ENCODE results near the gene MANSC4. TPM values are rescaled to one million over a fixed set of nuclear protein-coding genes. Genes with fewer than 3 reads are reported as not detected.

MANSC4 gene
- total RNA-seq, 3 donors from 2014 or later = not detected

GRCh38 chr12:27822076-27822712 is 42.2 kb upstream of the MANSC4 start:
- Histone ChIP-seq H3K36me3 (ENCODE audit: low read depth) (no peaks in the 10 kb centered on the region), H3K4me1 (ENCODE audit: low read depth) (peaks cover 16% of the 10 kb centered on the region), H3K9me3 (no peaks in the 10 kb centered on the region), H3K4me3 (no peak overlapping the region)
- TF ChIP-seq CTCF (IDR thresholded peaks at IDR 0.05) = no peak
- ATAC-seq (peak; percentile 33), DNase-seq (no peak)
- intact Hi-C loops (cut with DNase I, micrococcal nuclease) = loop anchor here in 1 of 2 donors (5.0 kb wide), 1 partner anchor 85 kb away; no protein-coding TSS in a partner anchor

GRCh38 chr12:27821259-27821973 is 41.4 kb upstream of the MANSC4 start:
- no peaks in the 10 kb centered on the region for H3K36me3 ChIP-seq (ENCODE audit: low read depth)
- H3K4me1 ChIP-seq (ENCODE audit: low read depth) = peaks cover 16% of the 10 kb centered on the region
- DNase-seq (peak in 2 of 3 donors; percentile 27 to 81), ATAC-seq (peak; percentile 75)
- peak; percentile 57 for TF ChIP-seq CTCF (IDR thresholded peaks at IDR 0.05)
- H3K9me3 ChIP-seq = no peaks in the 10 kb centered on the region
- intact Hi-C loops (cut with DNase I, micrococcal nuclease) = loop anchor here in 1 of 2 donors (5.0 kb wide), 1 partner anchor 84 kb away; no protein-coding TSS in a partner anchor
- H3K4me3 ChIP-seq = no peak overlapping the region

- Histone ChIP-seq H3K4me3 (no peak overlapping the region), H3K4me1 (ENCODE audit: low read depth) (peaks cover 16% of the 10 kb centered on the region), H3K36me3 (ENCODE audit: low read depth) (no peaks in the 10 kb centered on the region), H3K9me3 (no peaks in the 10 kb centered on the region)
- peak; percentile 65 for ATAC-seq
- no peak for DNase-seq
- intact Hi-C loops (cut with DNase I, micrococcal nuclease) = loop anchor here in 1 of 2 donors (5.0 kb wide), 1 partner anchor 83 kb away; no protein-coding TSS in a partner anchor
- no peak for TF ChIP-seq CTCF (IDR thresholded peaks at IDR 0.05)
These were observed 40.5 kb upstream of the MANSC4 start for GRCh38 chr12:27820564-27820963.

- intact Hi-C loops (cut with DNase I, micrococcal nuclease) = no loop called here
These were observed 38.4 kb upstream of the MANSC4 start for GRCh38 chr12:27818401-27818918.

GRCh38 chr12:27817766-27818165 is 37.7 kb upstream of the MANSC4 start:
- intact Hi-C loops (cut with DNase I, micrococcal nuclease) = no loop called here
- ATAC-seq (no peak), DNase-seq (no peak)
- H3K4me1 ChIP-seq (ENCODE audit: low read depth) = peaks cover 16% of the 10 kb centered on the region
- H3K9me3 ChIP-seq = no peaks in the 10 kb centered on the region
- no peak for TF ChIP-seq CTCF (IDR thresholded peaks at IDR 0.05)
- H3K4me3 ChIP-seq = no peak overlapping the region
- no peaks in the 10 kb centered on the region for H3K36me3 ChIP-seq (ENCODE audit: low read depth)

More at GRCh38 chr12:27818401-27818918, 38.4 kb upstream of the MANSC4 start:
- no peak for TF ChIP-seq CTCF (IDR thresholded peaks at IDR 0.05)
- Histone ChIP-seq H3K36me3 (ENCODE audit: low read depth) (no peaks in the 10 kb centered on the region), H3K9me3 (no peaks in the 10 kb centered on the region), H3K4me1 (ENCODE audit: low read depth) (peaks cover 16% of the 10 kb centered on the region), H3K4me3 (no peak overlapping the region)
- DNase-seq (peak in 1 of 3 donors; percentile 19), ATAC-seq (peak; percentile 56)
